ENCODE data around the gene LEKR1.

DNA sequence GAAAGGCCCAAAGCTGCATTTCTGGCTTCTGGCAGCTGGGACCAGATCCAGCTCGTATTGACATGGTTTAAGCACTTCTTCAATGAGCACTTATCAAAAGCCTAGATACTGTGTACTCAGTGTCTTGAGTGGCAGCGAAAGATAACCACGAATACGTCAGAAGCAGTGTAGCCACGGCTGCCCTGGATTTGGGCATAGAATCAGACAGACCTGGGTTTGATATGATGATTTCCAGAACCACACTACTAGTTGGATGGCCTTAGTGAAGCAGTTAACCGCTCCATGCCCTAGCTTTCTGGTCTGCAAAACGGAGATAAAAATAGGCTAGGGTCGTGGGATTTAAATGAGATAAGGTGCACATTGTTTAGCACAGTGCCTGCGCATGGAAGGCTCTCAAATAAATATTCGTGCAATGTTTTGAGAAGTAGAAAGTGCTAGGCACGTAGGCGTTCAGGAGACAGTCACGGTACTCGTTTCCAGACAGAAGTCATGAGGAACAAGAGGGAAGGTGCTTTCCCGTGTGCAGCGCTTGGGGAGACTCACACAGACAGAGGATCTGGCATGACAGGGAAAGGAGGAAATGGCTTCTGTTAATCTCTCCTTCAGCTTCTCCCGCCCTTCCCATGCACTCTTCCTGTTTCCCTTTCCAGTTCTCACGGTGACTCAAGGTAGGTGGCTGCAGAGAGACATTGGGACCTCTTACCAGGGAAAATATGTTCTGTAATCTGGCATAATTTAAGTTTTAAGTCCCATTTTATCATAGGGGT, 263.5 kb downstream of the LEKR1 start:
- peak; percentile 35 for TF ChIP-seq POLR2A (IDR thresholded peaks at IDR 0.05; ENCODE audit: low read depth, low read length)
- peak; percentile 43 for TF ChIP-seq GATA2 (IDR thresholded peaks at IDR 0.05; ENCODE audit: insufficient read depth, insufficient read length, low read depth, low read length)
- no peak for TF ChIP-seq CTCF (IDR thresholded peaks at IDR 0.05; ENCODE audit: extremely low read depth in 1 of 2, insufficient read depth in 1 of 2, low read depth in 1 of 2, low read length in 2 of 2)
- no peak for TF ChIP-seq POLR2AphosphoS5 (IDR thresholded peaks at IDR 0.05; ENCODE audit: insufficient read depth, low read depth, low read length)
- TF ChIP-seq EZH2 (IDR thresholded peaks at IDR 0.05; ENCODE audit: borderline replicate concordance, low read depth, low read length, severe bottlenecking), result no peak
- TF ChIP-seq FOS (IDR thresholded peaks at IDR 0.05; ENCODE audit: borderline replicate concordance, insufficient read depth, low read length), result no peak
- TF ChIP-seq, protein P1, sequence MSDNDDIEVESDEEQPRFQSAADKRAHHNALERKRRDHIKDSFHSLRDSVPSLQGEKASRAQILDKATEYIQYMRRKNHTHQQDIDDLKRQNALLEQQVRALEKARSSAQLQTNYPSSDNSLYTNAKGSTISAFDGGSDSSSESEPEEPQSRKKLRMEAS (IDR thresholded peaks at IDR 0.05; ENCODE audit: insufficient read depth, insufficient read length), result no peak
- TF ChIP-seq MYC (IDR thresholded peaks at IDR 0.05; ENCODE audit: low read depth, low read length), result no peak
- no peak for TF ChIP-seq JUN (IDR thresholded peaks at IDR 0.05; ENCODE audit: borderline replicate concordance, insufficient read depth, insufficient read length, low read depth)

All from endothelial cell of umbilical vein (primary cell).